Adipocyte (in vitro differentiated cells): ENCODE measurements around the gene MICA.

Experiments used
- DNase-seq: peaks from one replicate; pipeline ENCODE4 v3.0.0-alpha.2; 2015; ENCODE audit warnings: low read depth
- H3K27me3 ChIP-seq: replicated peaks from 2 replicates; pipeline ENCODE4 v1.7.0; 2013; ENCODE audit warnings: mild to moderate bottlenecking, low read length, moderate library complexity; ENCODE audit not compliant: control insufficient read depth, insufficient read depth
- H3K36me3 ChIP-seq: 2 replicates; pipeline ENCODE4 v1.7.0; 2013; ENCODE audit warnings: low read length, mild to moderate bottlenecking, moderate library complexity; ENCODE audit not compliant: control insufficient read depth, insufficient read depth, severe bottlenecking
- H3K4me1 ChIP-seq: 2 replicates; pipeline ENCODE4 v1.7.0; 2013; ENCODE audit warnings: mild to moderate bottlenecking, low read length, moderate library complexity; ENCODE audit not compliant: control insufficient read depth, insufficient read depth
- H3K4me3 ChIP-seq: 2 replicates; pipeline ENCODE4 v1.7.0; 2013; ENCODE audit warnings: mild to moderate bottlenecking, low read length, moderate library complexity
- H3K9ac ChIP-seq: 2 replicates; pipeline ENCODE4 v1.7.0; 2013; ENCODE audit warnings: mild to moderate bottlenecking, low read length, moderate library complexity
- H3K9me3 ChIP-seq: 2 replicates; pipeline ENCODE4 v1.7.0; 2013; ENCODE audit warnings: mild to moderate bottlenecking, low read length, moderate library complexity; ENCODE audit not compliant: control insufficient read depth

MICA gene

DNA sequence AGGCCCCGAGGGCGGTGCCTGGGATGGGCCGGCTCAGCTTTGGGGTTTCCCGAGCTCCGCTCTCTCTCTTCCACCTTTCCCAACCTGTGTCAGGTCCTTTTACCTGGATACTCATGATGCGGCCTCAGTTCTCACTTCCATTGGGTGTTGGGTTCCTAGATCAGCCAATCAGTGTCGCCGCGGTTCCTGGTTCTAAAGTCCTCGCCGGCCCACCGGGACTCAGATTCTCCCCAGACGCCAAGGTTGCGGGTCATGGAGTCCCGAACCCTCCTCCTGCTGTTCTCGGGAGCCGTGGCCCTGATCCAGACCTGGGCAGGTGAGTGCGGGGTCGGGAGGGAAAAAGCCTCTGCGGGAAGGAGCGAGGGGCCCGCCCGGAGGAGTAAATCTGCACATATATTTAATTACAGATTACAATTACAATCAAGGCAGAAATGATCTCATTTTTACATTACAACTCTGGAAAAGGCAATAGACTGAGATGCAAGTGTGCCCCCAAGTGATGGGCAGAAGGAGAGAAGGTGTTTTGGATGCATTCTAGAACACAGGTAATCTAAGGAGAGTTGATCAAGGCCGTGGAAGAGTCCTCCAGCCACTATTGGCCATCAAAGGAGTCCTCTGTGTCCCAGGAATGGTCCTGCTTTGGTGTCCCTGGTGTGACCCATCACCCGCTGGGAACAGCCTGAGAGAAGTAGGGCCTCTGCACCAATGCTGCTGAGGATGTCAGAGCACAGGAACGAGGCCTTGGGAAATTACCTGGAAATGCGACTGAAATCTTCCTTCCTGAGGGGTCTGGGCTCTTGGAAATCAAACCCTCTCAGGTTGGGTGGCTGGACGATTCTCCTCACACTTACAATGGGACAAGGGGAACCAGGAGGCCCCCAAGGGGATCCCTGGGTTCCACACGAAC is 59.8 kb downstream of the MICA start:
- Histone ChIP-seq H3K36me3 (no peaks in the 10 kb centered on the region), H3K4me3 (peak overlapping the region; percentile 70), H3K9me3 (no peaks in the 10 kb centered on the region), H3K27me3 (no peaks in the 10 kb centered on the region), H3K4me1 (peaks cover 14% of the 10 kb centered on the region), H3K9ac (peak overlapping the region; percentile 31)
- peak; percentile 65 for DNase-seq

DNA sequence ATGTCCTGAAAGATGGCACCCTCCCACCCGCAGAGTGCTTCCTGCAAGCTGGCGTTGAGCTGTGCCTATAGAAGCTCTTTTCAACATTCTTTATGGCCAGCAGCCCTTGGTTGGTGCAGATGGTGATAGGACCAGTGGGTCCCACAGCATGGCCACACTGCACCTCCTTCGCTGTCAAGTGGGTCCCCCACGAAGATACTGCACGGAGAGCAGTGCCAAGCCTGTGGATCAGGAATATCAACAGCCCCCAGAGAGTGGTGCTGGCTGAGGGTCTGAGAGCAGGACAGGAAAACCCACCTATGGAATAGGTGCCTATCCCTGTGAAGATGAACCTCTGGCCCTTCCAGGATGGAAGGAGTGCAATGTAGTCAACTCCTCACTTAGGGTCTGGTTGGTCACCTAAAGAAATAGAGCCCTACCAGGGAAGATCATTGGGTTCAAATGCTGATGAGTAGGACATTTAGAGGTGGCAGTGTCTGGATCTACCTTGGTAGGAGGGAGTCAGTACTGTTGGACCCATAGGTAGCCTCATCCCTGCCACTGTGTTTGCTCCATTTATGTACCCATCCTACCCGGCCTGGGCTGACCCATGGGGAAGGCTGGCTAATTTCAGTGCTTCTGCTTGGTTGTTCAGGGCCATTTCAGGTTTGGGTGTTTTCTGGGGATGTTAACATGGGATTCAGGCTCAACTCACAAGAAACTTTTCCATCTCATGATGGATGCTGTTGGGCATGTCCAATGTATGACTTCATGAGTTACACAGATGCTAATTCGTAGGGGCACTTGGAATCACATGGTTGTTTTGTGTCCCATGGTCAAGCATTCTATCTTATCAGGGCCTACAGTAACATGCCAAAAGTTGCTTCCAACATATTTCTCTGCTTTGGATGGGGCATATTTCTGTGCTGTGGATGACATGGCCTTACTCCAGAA is 61.1 kb downstream of the MICA start:
- Histone ChIP-seq H3K4me1 (peaks cover 14% of the 10 kb centered on the region), H3K4me3 (no peak overlapping the region), H3K9me3 (no peaks in the 10 kb centered on the region), H3K27me3 (no peaks in the 10 kb centered on the region), H3K9ac (no peak overlapping the region), H3K36me3 (no peaks in the 10 kb centered on the region)
- DNase-seq, result no peak
